Cerebellar nuclear complex (tissue), 1 donor: ENCODE data around the gene SAMD4B.

Experiments
- DNase-seq, 2 experiments: peaks; one replicate each; lab custom pipeline; 2025; lab: John Stamatoyannopoulos, UW

Gene SAMD4B

DNA sequence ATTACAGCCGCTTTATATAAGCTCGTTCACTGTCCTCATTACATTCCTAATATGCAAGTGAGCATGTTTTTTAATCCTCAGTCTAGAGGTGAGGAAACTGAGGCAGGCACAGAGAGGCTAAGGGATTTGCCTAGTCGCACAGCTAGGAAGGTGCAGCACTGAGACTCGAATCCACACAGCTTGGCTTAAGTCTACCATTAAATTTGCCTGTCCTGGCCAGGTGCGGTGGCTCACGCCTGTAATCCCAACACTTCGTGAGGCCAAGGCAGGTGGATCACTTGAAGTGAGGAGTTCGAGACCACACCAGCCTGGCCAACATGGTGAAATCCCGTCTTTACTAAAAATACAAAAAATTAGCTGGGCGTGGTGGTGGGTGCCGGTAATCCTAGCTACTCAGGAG, 85.5 kb downstream of the SAMD4B start:
- DNase-seq = no peak

DNA sequence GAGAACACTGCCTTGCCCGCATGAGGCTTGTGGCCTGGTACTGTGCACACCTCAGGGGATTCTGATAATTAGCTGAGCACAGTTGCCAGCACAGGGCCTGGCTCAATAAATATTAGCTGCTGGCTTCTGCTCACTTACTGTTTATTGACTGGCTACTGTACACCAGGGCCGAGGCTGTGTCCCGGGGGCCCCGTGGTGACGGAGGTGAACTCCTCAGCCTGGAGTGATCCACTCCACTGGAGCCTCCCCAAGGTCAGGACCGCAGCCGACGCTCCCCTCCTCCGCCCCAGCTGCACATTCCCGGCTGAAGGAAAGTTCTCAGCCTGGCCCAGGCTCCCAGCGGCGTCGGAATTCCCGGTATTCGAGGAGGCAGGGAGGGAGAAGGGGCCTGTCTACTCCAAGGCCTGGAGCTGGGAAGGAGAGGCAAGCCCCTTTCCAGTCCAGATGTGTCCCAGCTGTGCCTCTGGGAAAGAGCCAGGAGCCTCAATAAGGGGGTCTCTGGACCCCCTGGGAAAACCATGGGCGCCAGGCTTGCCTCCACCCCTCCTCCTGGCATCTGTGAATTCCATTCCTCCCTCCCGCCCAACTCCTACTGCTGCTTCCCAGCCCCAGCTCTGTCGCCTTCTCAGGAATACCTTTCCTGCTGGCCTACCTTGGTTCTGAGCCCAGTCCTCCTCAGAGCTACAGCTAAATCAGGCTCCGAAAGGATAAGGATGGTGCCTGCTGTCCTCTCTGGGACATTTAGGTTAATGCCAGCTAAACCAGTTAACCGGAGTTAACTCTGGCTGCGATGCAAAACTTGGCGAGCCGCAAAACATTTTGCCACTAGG, 86.3 kb downstream of the SAMD4B start:
- DNase-seq = no peak

DNA sequence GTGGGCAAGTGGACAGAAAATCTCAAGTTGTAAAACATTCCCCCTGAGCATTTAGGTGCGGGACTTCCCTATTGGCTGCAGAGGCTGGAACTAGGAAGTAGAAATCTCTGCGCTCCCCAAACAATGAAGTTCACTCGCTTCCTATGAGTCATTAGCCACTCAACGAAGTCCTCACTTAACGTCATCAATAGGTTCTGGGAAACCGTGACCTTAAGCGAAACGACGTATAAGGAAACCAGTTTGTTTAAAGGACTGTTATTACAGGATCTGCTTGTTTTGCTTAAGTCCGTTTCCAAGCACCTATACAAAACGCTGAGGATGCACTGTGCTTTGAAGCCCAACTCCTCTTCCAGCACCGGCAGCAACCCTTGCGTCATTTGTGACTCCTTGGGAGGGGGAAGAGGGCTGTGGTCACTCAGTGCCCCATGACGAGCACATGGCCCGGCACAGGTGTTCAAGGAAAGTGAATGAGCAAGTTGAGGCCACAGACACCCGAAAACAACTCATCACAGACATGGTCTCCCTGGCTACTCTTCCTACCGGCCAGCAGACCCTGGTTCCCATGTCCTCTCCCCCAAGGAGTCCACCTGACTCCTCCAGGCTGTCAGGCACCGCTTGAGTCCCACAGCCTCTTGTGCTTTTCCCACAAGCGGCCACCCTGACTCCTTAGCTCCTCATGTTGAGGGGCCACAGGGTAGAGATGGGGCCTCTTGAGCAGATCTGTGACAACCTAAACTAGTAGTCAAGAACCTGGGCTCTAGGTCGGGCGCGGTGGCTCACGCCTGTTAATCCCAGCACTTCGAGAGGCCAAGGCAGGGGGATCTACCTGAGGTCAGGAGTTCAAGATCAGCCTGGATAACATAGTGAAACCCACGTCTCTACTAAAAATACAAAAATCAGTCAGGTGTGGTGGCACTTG, 88.7 kb downstream of the SAMD4B start:
- no peak for DNase-seq

DNA sequence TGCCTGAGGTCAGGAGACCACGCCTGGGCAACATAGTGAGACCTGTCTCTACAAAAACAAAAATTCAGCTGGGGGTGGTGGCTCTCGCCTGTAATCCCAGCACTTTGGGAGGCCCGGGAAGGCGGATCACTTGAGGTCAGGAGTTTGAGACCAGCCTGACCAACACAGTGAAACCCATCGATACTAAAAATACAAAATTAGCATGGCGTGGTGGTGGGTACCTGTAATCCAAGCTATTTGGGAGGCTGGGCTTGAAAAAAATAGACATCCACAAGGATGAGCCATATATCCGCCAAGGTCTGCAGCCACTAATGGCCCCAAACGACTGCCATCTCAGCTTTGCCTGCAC, 90.4 kb downstream of the SAMD4B start:
- DNase-seq = no peak

DNA sequence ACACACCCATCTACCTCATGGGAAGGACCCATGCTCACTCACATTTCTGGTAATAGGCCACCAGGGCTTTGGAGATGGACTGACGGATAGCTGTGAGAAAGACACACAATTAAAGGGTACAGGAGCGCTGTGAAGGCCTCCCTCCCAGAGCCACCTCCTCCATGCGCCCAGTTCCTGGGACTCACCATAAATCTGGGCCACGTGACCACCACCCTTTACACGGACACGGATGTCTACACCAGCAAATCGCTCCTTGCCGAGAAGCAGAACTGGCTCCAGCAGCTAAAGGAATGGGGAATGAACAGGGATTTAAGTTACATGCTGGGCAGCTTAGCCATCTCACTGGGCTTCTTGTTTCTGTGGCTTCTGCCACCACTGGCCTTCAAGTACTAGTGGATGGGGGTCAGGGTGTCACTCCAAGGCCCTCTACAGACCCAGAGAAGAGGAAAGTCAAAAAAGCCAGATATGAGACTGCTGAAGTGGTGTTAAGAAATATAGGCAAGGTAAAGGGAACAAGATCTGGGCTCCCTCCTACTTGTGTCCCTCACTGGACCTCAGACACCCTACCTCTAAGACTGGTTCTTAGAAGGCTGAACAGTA, 91.4 kb downstream of the SAMD4B start:
- DNase-seq = no peak

DNA sequence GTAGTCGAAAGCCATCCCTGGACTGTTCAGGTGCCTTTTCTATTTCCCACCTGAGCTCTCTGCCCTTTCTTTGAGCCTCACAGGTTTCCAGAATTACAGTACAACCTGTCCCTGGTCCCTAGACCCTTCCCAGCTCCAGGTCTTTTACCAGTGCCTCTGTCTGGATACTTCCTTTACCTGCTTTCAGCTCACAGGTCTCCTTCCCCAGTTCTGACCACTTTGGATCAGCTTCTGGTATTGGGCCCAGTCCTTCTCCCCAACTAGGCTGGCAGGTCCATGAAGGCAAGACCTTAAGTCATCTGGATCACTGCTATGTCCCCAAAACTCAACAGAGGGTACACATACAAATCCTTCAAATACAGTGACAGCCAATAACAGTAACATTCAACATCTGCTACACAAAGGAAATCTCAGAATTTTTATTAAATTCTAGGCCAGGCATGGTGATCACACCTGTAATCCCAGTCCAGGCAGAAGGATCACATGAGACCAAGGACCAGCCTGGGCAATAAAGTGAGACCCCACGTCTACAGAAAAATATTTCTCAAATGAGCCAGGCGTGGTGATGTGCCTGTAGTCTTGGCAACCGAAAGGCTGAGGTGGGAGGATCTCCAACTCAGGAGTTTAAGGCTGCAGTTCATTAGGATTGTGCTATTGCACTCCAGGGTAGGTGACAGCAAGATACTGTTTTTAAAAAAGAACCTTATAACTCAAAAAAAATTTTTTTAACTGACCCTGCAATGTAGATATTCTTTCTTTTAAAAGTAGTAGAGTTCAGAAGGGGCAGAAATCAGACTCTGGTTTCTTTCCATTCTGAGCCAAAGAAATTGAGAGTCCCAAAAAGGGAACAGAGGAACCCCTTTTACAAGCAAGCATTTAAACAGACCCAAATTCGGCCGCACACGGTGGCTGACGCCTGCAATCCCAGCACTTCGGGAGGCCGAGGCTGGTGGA, 92.2 kb downstream of the SAMD4B start:
- DNase-seq = no peak
